Measurements from ENCODE around the gene HRH4.
A peak's percentile ranks its signal among the peaks of the same experiment; 100 is the strongest.

The HRH4 gene

GRCh38 chr18:24465486-24465885 lies 5.0 kb downstream of the HRH4 start:
- no peak for DNase-seq (ENCODE audit: low read depth, low spot score)

DNA sequence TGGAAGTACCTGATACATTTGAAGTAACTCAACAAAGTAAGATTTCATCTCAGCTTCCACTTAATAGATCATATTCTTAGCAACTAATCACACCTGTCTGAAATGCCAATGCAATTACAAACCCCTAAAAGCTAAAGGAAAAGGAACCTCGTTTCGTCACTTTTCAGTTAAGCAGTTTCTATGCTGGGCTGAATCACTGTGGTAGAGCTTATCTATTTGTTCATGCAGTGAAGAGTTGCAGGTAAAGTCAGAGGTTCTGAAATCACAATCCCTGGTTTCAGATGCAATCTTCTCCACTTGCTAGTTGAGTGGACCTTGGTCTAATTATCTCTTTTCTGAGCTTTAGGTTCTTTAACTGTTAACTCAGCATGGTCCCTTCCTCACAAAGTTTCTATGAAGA lies 6.3 kb downstream of the HRH4 start:
- DNase-seq (ENCODE audit: low read depth, low spot score) = no peak

GRCh38 chr18:24470022-24470618 lies 9.7 kb downstream of the HRH4 start:
- no peak for DNase-seq (ENCODE audit: low read depth, low spot score)

GRCh38 chr18:24470805-24471204 lies 10.4 kb downstream of the HRH4 start:
- no peak for DNase-seq (ENCODE audit: low read depth, low spot score)

- no peak for DNase-seq (ENCODE audit: low read depth, low spot score)
Measured at GRCh38 chr18:24472591-24472990, 12.2 kb downstream of the HRH4 start.

- DNase-seq (ENCODE audit: low read depth, low spot score) = no peak
Measured at GRCh38 chr18:24474406-24474805, 14.0 kb downstream of the HRH4 start.

DNA sequence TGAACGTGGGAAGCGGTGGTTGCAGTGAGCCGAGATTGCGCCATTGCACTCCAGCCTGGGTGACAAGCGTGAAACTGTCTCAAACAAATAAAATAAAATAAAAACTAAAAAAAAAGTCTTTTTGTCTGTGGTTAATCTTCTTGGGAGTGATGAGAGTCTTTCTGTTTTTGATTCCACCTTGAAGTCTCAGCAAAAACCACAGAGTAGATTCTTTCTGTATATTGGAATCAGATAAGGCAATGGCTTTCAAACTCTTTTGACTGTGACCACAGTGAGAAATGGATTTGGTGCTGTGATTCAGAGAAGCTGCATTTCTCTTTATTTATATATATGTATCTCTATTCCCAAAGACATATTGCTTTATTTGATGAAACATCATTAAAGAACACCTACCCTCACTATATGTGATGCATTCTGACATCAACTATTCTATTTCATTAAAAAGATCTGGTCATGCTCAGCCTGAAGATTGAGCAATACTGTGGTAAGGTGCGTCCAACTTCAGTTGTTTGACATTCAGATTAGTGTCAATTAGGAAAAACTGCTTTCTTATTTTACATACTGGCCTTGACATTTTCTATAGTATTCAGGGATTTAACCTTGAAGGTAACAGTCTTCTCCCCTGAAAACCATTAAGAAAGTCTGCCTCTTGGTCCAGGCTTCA lies 15.6 kb downstream of the HRH4 start:
- no peak for DNase-seq (ENCODE audit: low read depth, low spot score)

DNA sequence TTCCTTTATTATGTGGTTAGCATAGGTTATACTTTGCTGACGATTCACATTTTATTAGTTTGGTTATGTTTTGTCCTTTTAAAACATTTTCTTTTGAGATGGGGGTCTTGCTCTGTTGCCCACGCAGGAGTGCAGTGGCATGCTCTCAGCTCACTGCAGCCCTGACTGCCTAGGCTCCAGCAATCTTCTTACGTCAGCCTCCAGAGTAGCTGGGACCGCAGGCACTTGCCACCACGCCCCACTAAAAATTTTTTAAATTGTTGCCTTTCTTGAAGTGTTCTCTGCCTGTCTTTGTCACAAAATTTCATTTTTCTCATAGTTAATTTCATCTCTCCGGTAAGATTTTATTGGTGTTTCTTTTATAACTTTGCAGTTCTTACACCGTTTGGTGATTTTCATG lies 18.9 kb downstream of the HRH4 start:
- DNase-seq (ENCODE audit: low read depth, low spot score) = no peak

DNA sequence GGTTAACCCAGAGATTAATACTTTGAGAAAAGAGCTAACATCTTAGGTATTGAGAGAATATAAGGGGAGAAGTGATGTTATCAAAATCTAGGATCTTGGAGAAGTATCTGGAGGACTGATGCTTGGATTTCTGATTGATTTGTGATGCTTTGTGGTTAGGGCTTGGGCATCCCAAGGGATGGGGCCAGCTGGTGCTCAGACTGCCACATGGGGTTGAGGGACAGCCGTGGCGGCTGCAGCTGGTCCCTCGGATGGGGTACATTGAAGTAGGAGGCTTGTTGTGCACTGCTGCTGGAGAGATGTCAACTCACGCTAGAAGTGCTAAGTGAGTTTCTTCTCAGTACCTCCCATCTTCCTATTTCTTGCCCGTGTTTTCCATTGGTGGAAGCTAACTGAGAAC lies 22.4 kb downstream of the HRH4 start:
- DNase-seq (ENCODE audit: low read depth, low spot score) = no peak

DNA sequence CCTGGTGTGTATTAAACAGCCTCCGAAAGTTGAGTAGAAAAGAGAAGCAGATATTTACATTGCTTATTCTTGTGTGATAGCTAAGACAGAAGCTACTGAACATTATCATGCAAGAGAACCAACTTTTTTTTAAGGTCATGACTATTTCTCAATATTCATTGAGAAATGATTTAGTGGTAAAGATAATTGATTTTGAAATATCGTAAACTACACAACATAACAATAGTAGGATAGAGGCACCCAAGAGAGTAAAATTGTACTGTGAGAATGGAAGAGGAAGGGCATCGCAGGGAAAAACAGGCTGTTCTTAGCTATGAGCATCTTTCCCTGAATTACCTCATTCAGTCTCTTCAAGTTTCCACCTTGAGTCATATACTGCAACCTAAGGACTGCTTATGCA lies 25.2 kb downstream of the HRH4 start:
- no peak for DNase-seq (ENCODE audit: low read depth, low spot score)

DNA sequence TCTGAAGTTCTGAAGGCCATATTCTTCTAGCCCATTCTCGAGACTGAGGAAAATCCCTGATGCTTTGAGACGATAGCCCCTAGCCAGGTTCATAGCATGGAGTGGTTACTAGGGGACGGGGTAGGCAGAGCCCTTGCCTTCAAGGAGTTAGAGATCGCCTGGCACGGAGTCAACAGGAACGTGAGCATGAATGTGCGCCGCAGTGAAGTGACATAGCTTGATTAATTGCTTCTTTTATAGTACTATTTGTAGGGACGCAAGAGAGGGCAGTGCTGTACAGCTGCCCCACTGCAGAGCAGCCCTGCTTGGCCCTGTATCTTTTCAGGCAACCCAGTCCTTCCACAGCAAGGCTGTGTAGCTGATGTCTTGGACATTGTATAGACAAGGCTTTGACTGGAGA lies 26.2 kb downstream of the HRH4 start:
- DNase-seq (ENCODE audit: low read depth, low spot score) = no peak

GRCh38 chr18:24488824-24489493 lies 28.5 kb downstream of the HRH4 start:
- peak; percentile 63 for DNase-seq (ENCODE audit: low read depth, low spot score)

GRCh38 chr18:24490539-24490938 lies 30.1 kb downstream of the HRH4 start:
- no peak for DNase-seq (ENCODE audit: low read depth, low spot score)

- DNase-seq (ENCODE audit: low read depth, low spot score) = no peak
Measured at GRCh38 chr18:24491927-24492834, 31.7 kb downstream of the HRH4 start.

DNA sequence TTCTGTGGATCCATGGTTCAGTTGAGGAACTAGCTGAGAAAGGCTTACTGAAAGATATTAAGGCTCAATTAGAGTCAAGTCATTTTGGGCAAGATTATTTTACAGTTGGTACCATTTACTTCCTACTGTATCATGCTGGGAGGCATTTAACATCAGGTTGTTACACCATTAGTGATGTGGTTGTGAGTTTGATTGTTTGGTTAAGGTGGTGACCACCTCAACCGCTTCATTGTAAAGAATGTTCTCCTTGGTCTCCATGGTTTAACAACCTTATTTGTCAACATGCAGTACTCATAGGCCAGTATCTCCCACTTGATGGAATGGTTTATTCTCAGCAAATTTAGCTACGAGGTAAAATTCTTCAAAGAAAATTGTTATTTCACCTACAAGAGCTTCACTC lies 34.1 kb downstream of the HRH4 start:
- DNase-seq (ENCODE audit: low read depth, low spot score) = no peak

DNA sequence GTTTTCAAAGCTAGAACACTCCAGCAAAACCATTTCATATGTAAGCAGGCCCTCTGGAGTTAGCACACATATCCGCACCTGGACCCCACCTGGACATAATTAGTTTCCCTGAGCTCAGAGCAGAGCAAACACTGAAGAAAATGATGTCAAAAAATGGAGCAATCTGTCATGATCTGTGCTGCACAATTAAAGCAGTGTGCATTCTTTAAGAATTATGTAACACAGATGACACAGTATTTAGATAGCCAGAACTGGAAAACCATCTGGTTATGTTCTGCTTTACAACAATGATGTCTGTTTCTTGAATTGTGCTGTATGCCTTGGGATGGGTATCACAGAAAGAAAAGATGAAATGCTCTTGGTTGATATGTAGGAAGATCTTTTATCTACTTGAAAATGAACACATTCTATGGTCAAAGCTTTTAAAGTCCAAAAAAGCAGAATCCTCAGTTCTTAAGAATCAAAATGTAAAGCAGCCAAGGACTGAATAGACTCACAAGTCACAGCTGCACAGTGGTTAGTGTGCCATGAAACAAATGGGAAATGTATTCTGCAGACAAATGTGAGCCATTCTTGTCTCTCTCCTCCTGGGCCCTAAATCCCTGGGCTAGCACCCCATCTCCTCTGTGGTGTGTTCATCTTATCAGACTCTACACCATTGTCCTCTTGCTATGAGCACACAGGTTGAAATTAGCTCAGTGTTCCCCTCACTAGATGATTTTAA lies 36.8 kb downstream of the HRH4 start:
- peak; percentile 29 for DNase-seq (ENCODE audit: low read depth, low spot score)

- peak; percentile 18 for DNase-seq (ENCODE audit: low read depth, low spot score)
Measured at GRCh38 chr18:24499814-24500213, 39.4 kb downstream of the HRH4 start.

GRCh38 chr18:24500217-24500616 lies 39.8 kb downstream of the HRH4 start:
- no peak for DNase-seq (ENCODE audit: low read depth, low spot score)

DNA sequence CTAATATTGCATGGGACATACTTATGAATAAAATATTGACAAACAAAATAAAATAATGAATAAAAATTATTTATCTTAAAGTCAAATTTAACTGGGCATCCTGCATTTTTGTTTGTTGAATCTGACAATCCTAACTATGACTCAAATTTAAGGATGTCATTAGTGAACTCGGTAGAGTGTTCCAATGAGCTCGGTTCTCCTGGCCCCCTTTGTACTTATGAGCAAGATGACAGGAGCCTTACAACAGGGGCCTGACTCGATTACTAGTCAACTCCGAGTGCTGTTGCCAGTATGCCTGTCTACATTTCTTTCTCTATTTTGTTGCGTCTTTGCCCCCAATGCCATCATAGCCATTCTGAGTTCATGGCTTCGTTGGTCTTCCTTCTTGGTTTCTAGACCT lies 40.3 kb downstream of the HRH4 start:
- DNase-seq (ENCODE audit: low read depth, low spot score) = no peak

GRCh38 chr18:24502667-24503523 lies 42.5 kb downstream of the HRH4 start:
- no peak for DNase-seq (ENCODE audit: low read depth, low spot score)

DNA sequence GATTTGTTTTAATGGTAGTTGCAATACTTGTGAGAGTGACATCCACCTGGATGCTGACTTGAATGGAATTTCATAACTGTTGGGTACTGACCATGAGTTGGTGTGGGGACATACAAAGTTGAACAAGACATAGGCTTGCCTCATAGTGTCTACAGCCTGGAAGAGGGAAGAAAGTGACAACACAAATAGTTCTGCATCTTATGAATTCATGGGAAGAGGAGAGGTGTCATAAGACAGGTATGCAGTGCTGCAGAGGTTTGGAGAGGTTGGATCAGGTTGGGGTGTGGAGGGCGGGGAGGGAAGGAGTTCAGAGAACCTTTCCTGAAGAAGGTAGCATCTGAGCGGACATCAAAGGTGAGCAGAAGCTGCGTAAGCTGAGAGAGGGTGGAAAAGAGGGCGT lies 44.0 kb downstream of the HRH4 start:
- DNase-seq (ENCODE audit: low read depth, low spot score) = no peak

Data from astrocyte of the hippocampus (primary cell).